Measurements from ENCODE around the gene TMEM237.

Gene TMEM237

DNA sequence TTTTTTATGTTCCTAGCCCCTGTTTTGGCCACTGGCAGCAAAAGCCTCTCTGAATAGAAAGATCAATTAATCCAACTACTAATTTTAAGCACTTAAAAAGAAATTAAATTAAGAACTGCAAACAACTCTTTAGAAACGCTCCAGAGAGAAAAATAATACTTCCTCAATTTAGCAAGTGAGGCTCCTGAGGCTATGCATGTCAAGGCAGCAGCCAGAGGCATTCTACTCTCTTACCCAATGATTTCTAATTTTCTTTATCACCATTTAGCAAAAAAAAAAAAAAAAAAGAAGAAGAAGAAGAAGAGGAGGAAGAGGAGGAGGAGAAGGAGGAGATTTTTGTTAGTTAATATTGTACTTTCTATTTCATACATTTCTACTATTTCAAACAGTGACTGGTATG is 68.5 kb downstream of the TMEM237 start:
- Mint-ChIP-seq H3K4me3 (no peak overlapping the region), H3K4me1 (no peaks in the 10 kb centered on the region), H3K27me3 (ENCODE audit: low read depth, poor library complexity) (no peaks in the 10 kb centered on the region), H3K9me3 (no peaks in the 10 kb centered on the region), H3K27ac (no peak overlapping the region), H3K36me3 (ENCODE audit: low read depth) (no peaks in the 10 kb centered on the region)
- DNase-seq, result no peak
- TF ChIP-seq, protein P1, sequence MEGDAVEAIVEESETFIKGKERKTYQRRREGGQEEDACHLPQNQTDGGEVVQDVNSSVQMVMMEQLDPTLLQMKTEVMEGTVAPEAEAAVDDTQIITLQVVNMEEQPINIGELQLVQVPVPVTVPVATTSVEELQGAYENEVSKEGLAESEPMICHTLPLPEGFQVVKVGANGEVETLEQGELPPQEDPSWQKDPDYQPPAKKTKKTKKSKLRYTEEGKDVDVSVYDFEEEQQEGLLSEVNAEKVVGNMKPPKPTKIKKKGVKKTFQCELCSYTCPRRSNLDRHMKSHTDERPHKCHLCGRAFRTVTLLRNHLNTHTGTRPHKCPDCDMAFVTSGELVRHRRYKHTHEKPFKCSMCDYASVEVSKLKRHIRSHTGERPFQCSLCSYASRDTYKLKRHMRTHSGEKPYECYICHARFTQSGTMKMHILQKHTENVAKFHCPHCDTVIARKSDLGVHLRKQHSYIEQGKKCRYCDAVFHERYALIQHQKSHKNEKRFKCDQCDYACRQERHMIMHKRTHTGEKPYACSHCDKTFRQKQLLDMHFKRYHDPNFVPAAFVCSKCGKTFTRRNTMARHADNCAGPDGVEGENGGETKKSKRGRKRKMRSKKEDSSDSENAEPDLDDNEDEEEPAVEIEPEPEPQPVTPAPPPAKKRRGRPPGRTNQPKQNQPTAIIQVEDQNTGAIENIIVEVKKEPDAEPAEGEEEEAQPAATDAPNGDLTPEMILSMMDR (IDR thresholded peaks at IDR 0.05), result no peak

- Mint-ChIP-seq H3K4me1 (no peaks in the 10 kb centered on the region), H3K9me3 (no peaks in the 10 kb centered on the region), H3K4me3 (no peak overlapping the region), H3K36me3 (ENCODE audit: low read depth) (no peaks in the 10 kb centered on the region), H3K27ac (no peak overlapping the region), H3K27me3 (ENCODE audit: low read depth, poor library complexity) (no peaks in the 10 kb centered on the region)
- no peak for DNase-seq
- TF ChIP-seq, protein P1 (IDR thresholded peaks at IDR 0.05), result no peak
Measured at GRCh38 chr2:201572846-201573508, 70.3 kb downstream of the TMEM237 start.

All from nephron progenitor cell (in vitro differentiated cells).